ENCODE measurements around the gene TBPL2.

GRCh38 chr14:55470025-55470424 lies 29.6 kb upstream of the TBPL2 start:
- no peak for TF ChIP-seq ZNF837 (tag by site-specific recombination; IDR thresholded peaks at IDR 0.05)
- TF ChIP-seq CTCF (tag by site-specific recombination; IDR thresholded peaks at IDR 0.05), result no peak
- no peak for TF ChIP-seq ZNF311 (tag by site-specific recombination; IDR thresholded peaks at IDR 0.05; ENCODE audit: borderline replicate concordance)
- TF ChIP-seq ZBTB48 (tag by site-specific recombination; IDR thresholded peaks at IDR 0.05), result no peak
- TF ChIP-seq, protein P1, sequence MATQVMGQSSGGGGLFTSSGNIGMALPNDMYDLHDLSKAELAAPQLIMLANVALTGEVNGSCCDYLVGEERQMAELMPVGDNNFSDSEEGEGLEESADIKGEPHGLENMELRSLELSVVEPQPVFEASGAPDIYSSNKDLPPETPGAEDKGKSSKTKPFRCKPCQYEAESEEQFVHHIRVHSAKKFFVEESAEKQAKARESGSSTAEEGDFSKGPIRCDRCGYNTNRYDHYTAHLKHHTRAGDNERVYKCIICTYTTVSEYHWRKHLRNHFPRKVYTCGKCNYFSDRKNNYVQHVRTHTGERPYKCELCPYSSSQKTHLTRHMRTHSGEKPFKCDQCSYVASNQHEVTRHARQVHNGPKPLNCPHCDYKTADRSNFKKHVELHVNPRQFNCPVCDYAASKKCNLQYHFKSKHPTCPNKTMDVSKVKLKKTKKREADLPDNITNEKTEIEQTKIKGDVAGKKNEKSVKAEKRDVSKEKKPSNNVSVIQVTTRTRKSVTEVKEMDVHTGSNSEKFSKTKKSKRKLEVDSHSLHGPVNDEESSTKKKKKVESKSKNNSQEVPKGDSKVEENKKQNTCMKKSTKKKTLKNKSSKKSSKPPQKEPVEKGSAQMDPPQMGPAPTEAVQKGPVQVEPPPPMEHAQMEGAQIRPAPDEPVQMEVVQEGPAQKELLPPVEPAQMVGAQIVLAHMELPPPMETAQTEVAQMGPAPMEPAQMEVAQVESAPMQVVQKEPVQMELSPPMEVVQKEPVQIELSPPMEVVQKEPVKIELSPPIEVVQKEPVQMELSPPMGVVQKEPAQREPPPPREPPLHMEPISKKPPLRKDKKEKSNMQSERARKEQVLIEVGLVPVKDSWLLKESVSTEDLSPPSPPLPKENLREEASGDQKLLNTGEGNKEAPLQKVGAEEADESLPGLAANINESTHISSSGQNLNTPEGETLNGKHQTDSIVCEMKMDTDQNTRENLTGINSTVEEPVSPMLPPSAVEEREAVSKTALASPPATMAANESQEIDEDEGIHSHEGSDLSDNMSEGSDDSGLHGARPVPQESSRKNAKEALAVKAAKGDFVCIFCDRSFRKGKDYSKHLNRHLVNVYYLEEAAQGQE (tag by site-specific recombination; IDR thresholded peaks at IDR 0.05), result no peak
- TF ChIP-seq ZNF707 (tag by site-specific recombination; IDR thresholded peaks at IDR 0.05), result no peak
- no peak for TF ChIP-seq HOXC10 (CRISPR knock-in tag; IDR thresholded peaks at IDR 0.05)
- no peak for TF ChIP-seq KLF7 (tag by site-specific recombination; IDR thresholded peaks at IDR 0.05; ENCODE audit: borderline replicate concordance)
- TF ChIP-seq ZNF768 (tag by site-specific recombination; IDR thresholded peaks at IDR 0.05), result no peak
- TF ChIP-seq KLF17 (tag by site-specific recombination; IDR thresholded peaks at IDR 0.05), result no peak
- no peak for TF ChIP-seq ZNF558 (tag by site-specific recombination; IDR thresholded peaks at IDR 0.05)
